Measurements from ENCODE around the gene TARS1.

DNA sequence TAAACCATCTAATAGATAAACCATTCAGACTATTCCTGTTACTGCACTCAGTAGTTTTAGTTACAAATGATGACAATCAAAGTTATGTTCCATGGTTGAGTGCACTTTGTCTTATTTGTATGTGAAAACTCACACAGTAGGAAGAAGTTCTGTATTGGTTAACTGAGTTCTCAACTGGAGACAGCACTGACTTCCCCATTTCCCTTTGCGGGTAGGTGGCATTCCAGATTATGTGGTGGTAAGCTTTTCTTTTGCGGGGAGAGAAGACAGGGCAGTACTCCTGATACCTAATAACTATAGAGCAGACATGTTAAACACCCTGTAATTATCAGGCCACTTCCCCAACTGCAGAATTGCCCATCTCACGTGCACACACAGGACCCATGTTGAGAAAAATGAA is 24.4 kb downstream of the TARS1 start:
- TF ChIP-seq, protein P1, sequence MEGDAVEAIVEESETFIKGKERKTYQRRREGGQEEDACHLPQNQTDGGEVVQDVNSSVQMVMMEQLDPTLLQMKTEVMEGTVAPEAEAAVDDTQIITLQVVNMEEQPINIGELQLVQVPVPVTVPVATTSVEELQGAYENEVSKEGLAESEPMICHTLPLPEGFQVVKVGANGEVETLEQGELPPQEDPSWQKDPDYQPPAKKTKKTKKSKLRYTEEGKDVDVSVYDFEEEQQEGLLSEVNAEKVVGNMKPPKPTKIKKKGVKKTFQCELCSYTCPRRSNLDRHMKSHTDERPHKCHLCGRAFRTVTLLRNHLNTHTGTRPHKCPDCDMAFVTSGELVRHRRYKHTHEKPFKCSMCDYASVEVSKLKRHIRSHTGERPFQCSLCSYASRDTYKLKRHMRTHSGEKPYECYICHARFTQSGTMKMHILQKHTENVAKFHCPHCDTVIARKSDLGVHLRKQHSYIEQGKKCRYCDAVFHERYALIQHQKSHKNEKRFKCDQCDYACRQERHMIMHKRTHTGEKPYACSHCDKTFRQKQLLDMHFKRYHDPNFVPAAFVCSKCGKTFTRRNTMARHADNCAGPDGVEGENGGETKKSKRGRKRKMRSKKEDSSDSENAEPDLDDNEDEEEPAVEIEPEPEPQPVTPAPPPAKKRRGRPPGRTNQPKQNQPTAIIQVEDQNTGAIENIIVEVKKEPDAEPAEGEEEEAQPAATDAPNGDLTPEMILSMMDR (IDR thresholded peaks at IDR 0.05), result no peak
- TF ChIP-seq POLR2AphosphoS5 (IDR thresholded peaks at IDR 0.05), result no peak
- TF ChIP-seq POLR2A (IDR thresholded peaks at IDR 0.05), result no peak

All from sigmoid colon (tissue), 4 donors.